Osteocyte (in vitro differentiated cells): Measurements from ENCODE around the gene TECPR1. TPM values are rescaled to one million over a fixed set of nuclear protein-coding genes. Genes with fewer than 3 reads are reported as not detected.

Experiments used
- DNase-seq: peaks from one replicate; pipeline ENCODE4 v3.0.0; 2021; ENCODE audit warnings: mixed read lengths; ENCODE audit not compliant: unreplicated experiment; ENCODE audit errors: extremely low spot score
- H3K27ac Mint-ChIP-seq: one replicate; pipeline ENCODE4 v1.8.0; 2021; ENCODE audit warnings: mild to moderate bottlenecking, mixed read lengths; ENCODE audit not compliant: unreplicated experiment
- H3K27me3 Mint-ChIP-seq: one replicate; pipeline ENCODE4 v1.8.0; 2021; ENCODE audit warnings: mixed read lengths; ENCODE audit not compliant: unreplicated experiment
- H3K36me3 Mint-ChIP-seq: one replicate; pipeline ENCODE4 v1.8.0; 2021; ENCODE audit warnings: mixed read lengths; ENCODE audit not compliant: unreplicated experiment
- H3K4me1 Mint-ChIP-seq: one replicate; pipeline ENCODE4 v1.8.0; 2021; ENCODE audit warnings: mixed read lengths; ENCODE audit not compliant: unreplicated experiment
- H3K4me3 Mint-ChIP-seq: one replicate; pipeline ENCODE4 v1.8.0; 2021; ENCODE audit warnings: mild to moderate bottlenecking, moderate library complexity, mixed read lengths; ENCODE audit not compliant: unreplicated experiment
- H3K9me3 Mint-ChIP-seq: one replicate; pipeline ENCODE4 v1.8.0; 2021; ENCODE audit warnings: mixed read lengths; ENCODE audit not compliant: unreplicated experiment
- total RNA-seq: library from RNA; stranded (reverse); gene quantifications from 2 replicates; pipeline ENCODE4 v1.2.1, GENCODE V29; 2021
- TF ChIP-seq, protein P1 (sequence below): fragments of 200-600 bp; sonication (generic); IDR thresholded peaks from 2 replicates; pipeline ENCODE4 v1.5.0; 2021; ENCODE audit warnings: antibody characterized with exemption, mild to moderate bottlenecking, moderate library complexity

TECPR1 gene
- total RNA-seq, 1 donor from 2014 or later, result 33.6 TPM

DNA sequence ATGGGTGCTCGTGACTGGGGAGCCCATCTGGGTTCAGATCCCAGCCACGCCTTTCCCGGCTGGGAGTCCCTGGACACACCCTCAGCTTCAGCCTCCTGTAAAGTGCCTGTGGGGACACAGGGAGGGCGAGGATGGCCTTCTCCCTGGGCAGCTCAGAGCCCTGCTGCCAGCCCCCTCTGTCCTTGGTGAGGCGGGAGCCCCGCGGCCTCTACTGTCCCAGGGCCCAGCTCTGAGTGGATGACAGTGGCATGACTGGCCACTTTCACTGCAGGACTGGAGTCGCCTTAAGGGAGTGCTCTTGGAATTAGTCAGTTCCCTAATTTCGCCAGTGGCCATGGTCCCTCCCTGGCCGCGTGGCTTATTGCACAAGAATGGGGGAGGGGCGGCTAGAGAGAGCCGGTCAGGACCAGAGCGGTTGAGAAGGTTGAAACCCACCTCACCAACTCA is 34.1 kb upstream of the TECPR1 start:
- H3K4me3 Mint-ChIP-seq, result peak overlapping the region; percentile 97
- peaks cover 15% of the 10 kb centered on the region for H3K36me3 Mint-ChIP-seq
- DNase-seq, result no peak
- H3K9me3 Mint-ChIP-seq, result no peaks in the 10 kb centered on the region
- no peaks in the 10 kb centered on the region for H3K27me3 Mint-ChIP-seq
- H3K4me1 Mint-ChIP-seq, result peaks cover 55% of the 10 kb centered on the region
- H3K27ac Mint-ChIP-seq, result peak overlapping the region; percentile 81
- TF ChIP-seq, protein P1, sequence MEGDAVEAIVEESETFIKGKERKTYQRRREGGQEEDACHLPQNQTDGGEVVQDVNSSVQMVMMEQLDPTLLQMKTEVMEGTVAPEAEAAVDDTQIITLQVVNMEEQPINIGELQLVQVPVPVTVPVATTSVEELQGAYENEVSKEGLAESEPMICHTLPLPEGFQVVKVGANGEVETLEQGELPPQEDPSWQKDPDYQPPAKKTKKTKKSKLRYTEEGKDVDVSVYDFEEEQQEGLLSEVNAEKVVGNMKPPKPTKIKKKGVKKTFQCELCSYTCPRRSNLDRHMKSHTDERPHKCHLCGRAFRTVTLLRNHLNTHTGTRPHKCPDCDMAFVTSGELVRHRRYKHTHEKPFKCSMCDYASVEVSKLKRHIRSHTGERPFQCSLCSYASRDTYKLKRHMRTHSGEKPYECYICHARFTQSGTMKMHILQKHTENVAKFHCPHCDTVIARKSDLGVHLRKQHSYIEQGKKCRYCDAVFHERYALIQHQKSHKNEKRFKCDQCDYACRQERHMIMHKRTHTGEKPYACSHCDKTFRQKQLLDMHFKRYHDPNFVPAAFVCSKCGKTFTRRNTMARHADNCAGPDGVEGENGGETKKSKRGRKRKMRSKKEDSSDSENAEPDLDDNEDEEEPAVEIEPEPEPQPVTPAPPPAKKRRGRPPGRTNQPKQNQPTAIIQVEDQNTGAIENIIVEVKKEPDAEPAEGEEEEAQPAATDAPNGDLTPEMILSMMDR, result no peak

DNA sequence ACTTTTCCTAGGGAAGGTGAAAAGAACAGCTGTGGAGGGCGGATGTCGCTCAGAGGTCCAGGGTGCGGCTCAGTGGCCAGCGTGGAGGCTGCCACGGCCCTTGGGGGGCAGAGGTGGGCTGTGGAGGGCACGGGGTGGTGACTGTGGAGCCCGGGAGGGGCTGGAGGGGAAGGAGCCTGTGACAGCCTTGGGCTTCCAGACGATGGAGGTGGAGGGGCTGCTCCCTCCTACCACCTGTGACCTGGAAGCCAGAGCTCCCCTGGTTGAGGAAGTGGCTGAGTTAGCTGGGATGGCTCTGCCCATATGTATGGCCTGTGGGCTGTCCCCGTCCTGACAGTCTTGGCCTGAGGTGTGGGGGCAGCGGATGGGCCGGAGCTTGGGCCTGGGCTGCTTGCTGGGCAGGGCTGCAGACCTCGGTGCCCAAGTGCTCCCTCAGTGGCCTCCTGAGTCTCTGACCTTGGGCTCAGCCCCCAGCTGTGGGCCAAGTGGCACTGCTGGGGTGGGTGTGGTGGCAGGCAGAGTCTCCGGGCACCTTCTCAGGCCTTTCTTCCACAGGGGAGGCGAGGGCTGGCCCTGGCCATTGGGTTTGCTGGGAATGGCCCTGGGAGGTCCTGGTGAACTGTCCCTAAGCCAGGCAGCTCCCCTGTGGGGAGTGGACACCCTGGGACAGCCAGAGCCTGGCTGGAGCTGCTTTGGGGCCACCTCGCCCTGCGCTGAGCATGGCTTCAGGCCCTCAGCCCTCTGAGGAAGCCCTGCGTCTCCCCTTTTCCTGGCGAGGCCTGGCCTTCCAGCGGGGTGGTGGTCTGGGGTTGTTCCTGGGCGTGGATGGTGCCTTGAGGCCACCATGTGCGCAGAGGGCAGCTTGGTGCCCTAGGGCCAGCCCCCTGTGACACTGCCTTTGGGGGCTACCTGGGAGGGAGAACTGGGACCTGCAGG is 33.4 kb upstream of the TECPR1 start:
- peaks cover 15% of the 10 kb centered on the region for H3K36me3 Mint-ChIP-seq
- no peaks in the 10 kb centered on the region for H3K27me3 Mint-ChIP-seq
- TF ChIP-seq, protein P1, result no peak
- DNase-seq, result no peak
- peak overlapping the region; percentile 93 for H3K27ac Mint-ChIP-seq
- no peaks in the 10 kb centered on the region for H3K9me3 Mint-ChIP-seq
- peak overlapping the region; percentile 97 for H3K4me3 Mint-ChIP-seq
- H3K4me1 Mint-ChIP-seq, result peaks cover 57% of the 10 kb centered on the region

DNA sequence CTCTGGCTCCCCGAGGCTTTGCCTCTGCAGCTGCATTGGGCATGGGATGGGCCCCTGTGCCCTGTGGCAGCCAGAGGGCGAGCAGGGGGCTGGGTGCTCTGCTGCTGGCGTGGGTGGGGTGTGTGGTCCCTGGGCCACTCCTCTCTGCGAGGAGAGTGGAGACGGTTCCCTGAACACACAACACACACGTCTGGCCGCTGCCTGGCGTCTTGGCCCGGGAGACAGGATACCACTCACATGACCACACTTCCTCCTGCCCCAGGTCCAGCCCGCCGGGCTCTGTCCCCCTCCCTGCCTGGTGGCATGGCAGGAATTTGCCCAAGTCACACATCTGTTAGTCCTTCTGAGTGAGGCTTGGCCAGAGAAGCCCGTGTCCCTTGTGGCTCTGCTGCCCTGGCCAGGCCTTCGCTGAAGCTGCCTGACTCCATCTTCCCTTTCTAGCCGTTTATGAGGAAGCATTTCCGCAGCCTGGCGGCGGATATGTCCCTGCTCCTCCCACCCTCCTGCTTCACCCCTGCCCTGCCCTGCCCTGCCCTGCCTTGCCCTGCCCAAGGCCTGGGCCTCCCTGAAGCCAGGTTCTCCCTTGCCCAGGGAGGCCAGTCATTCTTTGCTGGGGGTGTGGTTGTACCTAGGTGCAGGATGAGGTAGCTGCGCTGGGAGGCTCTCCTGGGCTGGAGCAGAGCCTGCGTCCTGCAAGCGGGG is 32.5 kb upstream of the TECPR1 start:
- Mint-ChIP-seq H3K27me3 (no peaks in the 10 kb centered on the region), H3K27ac (peak overlapping the region; percentile 93), H3K4me3 (peak overlapping the region; percentile 97), H3K36me3 (peaks cover 15% of the 10 kb centered on the region), H3K9me3 (no peaks in the 10 kb centered on the region), H3K4me1 (peaks cover 59% of the 10 kb centered on the region)
- peak; percentile 88 for DNase-seq
- TF ChIP-seq, protein P1, result no peak

DNA sequence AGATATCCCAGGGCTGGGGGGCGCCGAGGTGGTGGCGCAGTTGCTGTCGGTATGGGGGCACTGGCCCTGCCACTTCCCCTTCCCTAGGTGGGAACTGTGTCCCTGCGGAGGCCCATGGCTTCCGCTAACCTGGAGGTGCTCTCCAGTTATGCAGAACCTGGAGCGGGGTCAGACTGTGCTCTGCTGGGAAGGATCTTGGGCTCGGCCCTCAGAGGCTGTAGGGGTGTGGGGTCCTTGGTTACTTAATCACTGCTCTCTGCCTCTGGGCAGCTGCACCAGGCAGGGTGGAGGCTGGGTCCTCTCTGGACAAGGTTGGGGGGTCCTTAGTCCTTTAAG is 31.8 kb upstream of the TECPR1 start:
- TF ChIP-seq, protein P1, result no peak
- Mint-ChIP-seq H3K27ac (peak overlapping the region; percentile 93), H3K4me1 (peaks cover 55% of the 10 kb centered on the region), H3K36me3 (peaks cover 15% of the 10 kb centered on the region), H3K27me3 (no peaks in the 10 kb centered on the region), H3K9me3 (no peaks in the 10 kb centered on the region), H3K4me3 (peak overlapping the region; percentile 97)
- no peak for DNase-seq
